HL-60 (cell line): Measurements from ENCODE around the gene GRK1.

Experiments
- DNase-seq, 2 experiments: peaks; one replicate each; pipeline ENCODE4 v3.0.0-alpha.2; 2010 to 2020; ENCODE audit warnings: low read depth in 1 of 2, low spot score in 1 of 2
- H3K27ac ChIP-seq: fragments of 250-450 bp; sonication (Bioruptor Pico); replicated peaks from 2 replicates; pipeline ENCODE4 v1.5.1; 2020; ENCODE audit warnings: mild to moderate bottlenecking, moderate library complexity
- H3K27me3 ChIP-seq: fragments of 250-450 bp; sonication (Bioruptor Pico); 2 replicates; pipeline ENCODE4 v1.5.1; 2021; ENCODE audit warnings: mild to moderate bottlenecking, moderate library complexity; ENCODE audit not compliant: insufficient read depth, poor library complexity, severe bottlenecking
- H3K4me3 ChIP-seq: replicated peaks from 2 replicates; pipeline ENCODE4 v1.5.1; 2011; ENCODE audit warnings: mild to moderate bottlenecking, control low read depth, low read length; ENCODE audit not compliant: insufficient read depth
- CTCF ChIP-seq: IDR thresholded peaks from one replicate; pipeline ENCODE4 v1.5.1; 2011; ENCODE audit warnings: low read length, control low read depth, inconsistent platforms; ENCODE audit not compliant: insufficient read depth
- GABPA ChIP-seq: IDR thresholded peaks from 2 replicates; pipeline ENCODE4 v1.6.1; 2012; ENCODE audit warnings: low read depth
- POLR2AphosphoS5 ChIP-seq: IDR thresholded peaks from 2 replicates; pipeline ENCODE4 v1.6.1; 2012; ENCODE audit warnings: low read depth
- REST ChIP-seq: IDR thresholded peaks from 2 replicates; pipeline ENCODE4 v1.6.1; 2012; ENCODE audit warnings: low read depth; ENCODE audit not compliant: insufficient replicate concordance
- SPI1 ChIP-seq: IDR thresholded peaks from 2 replicates; pipeline ENCODE4 v1.6.1; 2012; ENCODE audit warnings: low read depth, mild to moderate bottlenecking, borderline replicate concordance

The GRK1 gene

DNA sequence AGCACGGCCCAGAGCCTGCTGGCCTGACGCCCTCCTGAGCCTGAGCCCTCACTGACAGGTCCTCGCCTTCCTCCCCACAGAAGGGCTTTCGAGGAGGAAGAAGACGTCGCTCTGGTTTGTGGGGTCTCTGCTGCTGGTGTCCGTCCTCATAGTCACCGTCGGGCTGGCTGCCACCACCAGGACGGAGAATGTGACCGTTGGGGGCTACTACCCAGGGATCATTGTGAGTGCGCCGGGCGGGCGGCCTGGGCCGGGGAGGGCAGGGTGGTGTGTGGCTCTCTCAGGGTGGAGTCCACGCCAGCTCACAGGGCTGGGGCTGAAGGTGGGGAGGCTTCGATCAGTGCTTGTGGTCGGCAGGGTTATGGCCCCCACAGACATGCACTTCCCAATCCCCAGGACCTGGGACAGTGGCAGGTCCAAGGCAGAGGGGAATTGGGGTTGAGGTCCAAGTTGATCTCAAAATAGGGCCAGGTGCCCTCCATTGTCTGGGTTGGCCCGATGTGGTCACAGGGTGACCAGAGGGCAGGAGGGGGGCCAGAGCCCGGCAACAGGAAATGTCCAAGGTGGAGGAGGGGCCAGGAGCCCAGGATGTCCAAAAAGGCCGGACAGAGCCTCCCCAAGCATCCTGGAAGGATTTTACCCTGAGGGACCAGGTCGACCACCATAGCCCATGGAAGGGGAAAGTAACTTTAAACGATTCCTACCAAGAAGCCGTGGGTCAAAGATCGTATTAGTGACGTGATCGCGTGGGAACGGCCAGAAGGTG, 99.2 kb downstream of the GRK1 start:
- H3K4me3 ChIP-seq, result no peak overlapping the region
- DNase-seq, result no peak
- no peak for TF ChIP-seq REST
- H3K27ac ChIP-seq, result no peak overlapping the region
- H3K27me3 ChIP-seq, result no peaks in the 10 kb centered on the region

DNA sequence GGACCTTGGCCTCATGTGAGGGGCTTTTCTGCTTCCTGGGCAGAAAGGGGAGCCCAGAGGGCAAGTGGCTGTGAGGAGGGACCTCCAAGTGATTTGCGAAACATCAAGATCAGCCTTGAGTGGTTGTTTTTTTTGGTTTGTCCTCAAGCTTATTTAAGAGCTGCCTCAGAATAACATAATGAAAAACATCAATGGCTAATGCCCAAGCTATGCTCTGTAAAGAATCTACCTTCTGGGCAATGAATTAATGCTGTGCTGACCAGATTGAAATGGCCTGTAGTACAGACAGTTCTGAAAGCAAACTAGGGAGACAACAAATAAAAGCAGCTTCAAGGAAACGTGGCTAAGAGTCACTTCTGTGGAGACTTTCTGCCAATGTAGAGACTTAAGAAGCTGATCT, 100.3 kb downstream of the GRK1 start:
- H3K27ac ChIP-seq, result no peak overlapping the region
- DNase-seq, result no peak
- H3K27me3 ChIP-seq, result no peaks in the 10 kb centered on the region
- no peak overlapping the region for H3K4me3 ChIP-seq
- TF ChIP-seq POLR2AphosphoS5 (no peak), GABPA (no peak), CTCF (no peak), REST (no peak), SPI1 (no peak)

GRCh38 chr13:113768018-113768905, 101.2 kb downstream of the GRK1 start:
- H3K27ac ChIP-seq, result no peak overlapping the region
- DNase-seq, result no peak
- no peak overlapping the region for H3K4me3 ChIP-seq
- no peak for TF ChIP-seq SPI1
- TF ChIP-seq CTCF, result no peak
- no peak for TF ChIP-seq REST
- no peak for TF ChIP-seq GABPA
- TF ChIP-seq POLR2AphosphoS5, result no peak
- no peaks in the 10 kb centered on the region for H3K27me3 ChIP-seq
